Left cardiac atrium (tissue), 4 donors: ENCODE data around the gene PRSS50. TPM values are rescaled to one million over a fixed set of nuclear protein-coding genes. Genes with fewer than 3 reads are reported as not detected.
"Not testable (repeated sequence)": the region's sequence is repeated elsewhere in the genome, so short reads cannot be mapped to it uniquely, and the experiment has no call there.

Source experiments
- ATAC-seq, 2 donors: fragments of 200-7000 bp; cut with Tn5 transposase; one replicate each; pipeline ENCODE4 v1.9.1; 2020; ENCODE audit warnings: mild to moderate bottlenecking in 2 of 2, moderate library complexity in 2 of 2
- DNase-seq: peaks from one replicate; pipeline ENCODE4 v3.0.0-alpha.2; 2020
- intact Hi-C, 2 donors: fragments of 100-400 bp; cut with DNase I; formaldehyde crosslinking; loops; one replicate each; pipeline versions ENCODE4 v1.14.1 to v1.15.1; 2022 to 2023
- long read RNA-seq: library from polyadenylated mRNA; unstranded; transcript quantifications from one replicate; pipeline ENCODE4 v2.0.0, GENCODE V29; 2021
- total RNA-seq, 2 donors: library from RNA; stranded (reverse); fragmentation: NEBNext Ultra II Directional; extraction: Animal tissue kit (Norgen Biotek cat#: 25700); gene quantifications; one replicate each; pipeline ENCODE4 v1.2.1, GENCODE V29; 2021
- donor health status: DM: no; HTN: yes; CAD: no.
- donor health status: DM: no; HTN: yes; CAD: no; lungs with severe emphysema.
- donor health status: DM: yes; HTN: yes; CAD: no.
- donor health status: Dilated cardiomyopathy.

Gene PRSS50, protein sequence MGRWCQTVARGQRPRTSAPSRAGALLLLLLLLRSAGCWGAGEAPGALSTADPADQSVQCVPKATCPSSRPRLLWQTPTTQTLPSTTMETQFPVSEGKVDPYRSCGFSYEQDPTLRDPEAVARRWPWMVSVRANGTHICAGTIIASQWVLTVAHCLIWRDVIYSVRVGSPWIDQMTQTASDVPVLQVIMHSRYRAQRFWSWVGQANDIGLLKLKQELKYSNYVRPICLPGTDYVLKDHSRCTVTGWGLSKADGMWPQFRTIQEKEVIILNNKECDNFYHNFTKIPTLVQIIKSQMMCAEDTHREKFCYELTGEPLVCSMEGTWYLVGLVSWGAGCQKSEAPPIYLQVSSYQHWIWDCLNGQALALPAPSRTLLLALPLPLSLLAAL
- total RNA-seq = not detected
- long read RNA-seq = 0 reads

DNA sequence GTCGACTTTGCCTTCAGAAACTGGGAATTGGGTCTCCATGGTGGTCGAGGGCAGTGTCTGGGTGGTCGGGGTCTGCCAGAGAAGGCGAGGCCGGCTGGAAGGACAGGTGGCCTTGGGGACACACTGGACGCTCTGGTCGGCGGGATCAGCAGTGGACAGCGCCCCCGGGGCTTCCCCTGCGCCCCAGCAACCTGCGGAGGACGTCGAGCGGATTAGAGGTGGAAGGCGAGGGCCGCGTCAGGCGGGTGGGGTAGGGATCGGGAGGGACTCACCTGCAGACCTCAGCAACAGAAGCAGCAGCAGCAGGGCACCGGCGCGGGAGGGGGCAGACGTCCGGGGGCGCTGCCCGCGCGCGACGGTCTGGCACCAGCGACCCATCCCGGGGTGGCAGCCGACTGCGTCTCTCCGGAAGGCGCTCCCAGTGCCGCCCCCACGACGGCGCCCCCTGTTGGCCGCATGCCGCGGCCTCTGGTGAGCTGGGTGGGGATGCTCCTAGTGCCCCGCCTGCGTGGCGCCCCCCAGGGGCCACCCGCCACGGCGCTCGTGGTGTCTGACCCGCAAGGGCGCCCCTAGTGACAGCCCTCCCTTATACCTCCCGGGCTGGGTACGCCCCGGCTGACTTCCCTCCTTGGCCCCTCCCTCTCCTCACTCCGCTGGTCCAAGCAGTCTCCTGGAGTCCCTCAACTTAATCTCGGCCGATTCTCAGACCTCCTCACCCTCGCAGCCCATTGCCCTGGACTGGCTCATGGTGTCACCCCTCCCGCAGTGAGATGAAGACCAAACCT, at the start of gene PRSS50:
PRSS50 (minus strand) TSS at position 423 of the 785 bp plus-strand sequence; CDS start at position 378, 45 bp downstream.
- intact Hi-C loops = no loop called here
- no peak for ATAC-seq
- DNase-seq = no peak

DNA sequence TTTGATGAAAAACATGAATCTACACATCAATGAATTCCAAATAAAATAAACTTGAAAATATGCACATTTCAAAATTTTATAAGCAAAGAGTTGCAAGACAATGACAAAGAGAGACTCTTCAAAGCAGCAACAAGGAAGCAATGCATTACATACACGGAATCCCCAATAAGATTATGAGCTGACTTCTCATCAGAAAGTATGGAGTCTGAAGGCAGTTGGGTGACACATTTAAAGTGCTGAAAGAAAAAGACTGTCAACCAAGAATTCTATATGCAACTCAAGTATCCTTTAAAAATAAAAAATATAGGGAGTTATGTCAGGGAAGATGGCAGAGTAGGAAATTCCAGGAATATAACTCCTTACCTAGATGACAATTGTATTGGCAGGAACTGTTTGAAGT, 46.5 kb upstream of the PRSS50 start:
- intact Hi-C loops = no loop called here

DNA sequence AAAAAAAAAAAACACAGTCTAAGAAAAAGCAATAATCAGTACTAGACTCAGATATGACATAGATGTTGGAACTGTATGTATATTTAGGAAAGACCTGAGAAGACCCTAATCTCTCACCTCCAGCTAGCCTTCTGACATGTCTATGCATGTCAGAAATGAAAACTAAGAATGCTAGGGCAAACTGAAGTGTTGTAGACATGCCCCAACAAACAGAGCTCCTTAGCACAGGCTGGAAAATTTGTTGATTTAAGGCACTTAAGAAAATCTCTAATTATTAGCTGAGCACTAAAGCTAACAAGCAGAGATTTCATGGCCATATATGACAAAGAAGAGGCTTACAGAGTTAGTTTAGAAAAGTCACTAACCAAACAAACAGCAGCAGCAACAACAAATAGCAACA, 45.5 kb upstream of the PRSS50 start:
- intact Hi-C loops = no loop called here
- no peak for ATAC-seq
- no peak for DNase-seq

More for the DNA sequence above, 46.5 kb upstream of the PRSS50 start:
- no peak for DNase-seq
- ATAC-seq = no peak

DNA sequence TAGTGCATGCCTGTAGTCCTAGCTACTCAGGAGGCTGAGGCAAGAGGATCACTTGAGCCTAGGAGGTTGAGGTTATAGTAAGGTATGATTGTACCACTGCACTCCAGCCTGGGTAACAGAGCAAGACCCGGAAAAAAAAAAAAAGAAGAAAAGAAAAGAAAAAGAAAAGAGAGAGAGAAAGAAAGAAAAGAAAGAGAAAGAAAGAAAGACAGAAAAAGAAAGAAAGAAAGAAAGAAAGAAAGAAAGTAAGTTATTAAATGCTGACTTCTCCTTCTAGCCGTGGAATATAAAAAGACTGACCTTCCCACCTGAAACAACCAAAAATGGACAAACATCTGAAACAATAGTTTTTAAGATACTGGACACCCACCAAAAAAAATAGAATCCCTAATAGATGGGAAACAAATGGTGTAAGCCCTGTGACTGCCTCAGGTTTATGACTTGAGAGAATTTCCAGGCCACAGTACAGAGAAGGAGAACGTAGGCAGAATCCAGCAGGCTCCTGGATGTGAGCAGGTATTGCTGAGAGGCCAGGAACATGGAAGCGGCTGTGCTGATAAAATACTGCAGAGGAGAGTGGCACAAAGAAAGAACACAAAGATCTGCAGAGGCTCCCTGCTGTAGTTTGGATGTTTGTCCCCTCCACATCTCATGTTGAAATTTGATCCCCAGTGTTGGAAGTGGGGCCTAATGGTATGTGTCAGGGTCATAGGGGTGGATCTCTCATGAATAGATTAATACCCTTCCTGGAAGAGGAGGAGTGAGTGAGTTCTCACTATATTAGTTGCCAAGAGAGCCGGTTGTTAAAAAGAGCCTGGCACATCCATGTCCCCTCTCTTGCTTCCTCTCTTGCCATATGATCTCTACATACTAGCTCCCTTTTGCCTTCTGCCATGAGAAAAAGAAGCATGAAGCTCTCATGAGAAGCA, 41.8 kb upstream of the PRSS50 start:
- DNase-seq (no peak), ATAC-seq (no peak)
- intact Hi-C loops = no loop called here

DNA sequence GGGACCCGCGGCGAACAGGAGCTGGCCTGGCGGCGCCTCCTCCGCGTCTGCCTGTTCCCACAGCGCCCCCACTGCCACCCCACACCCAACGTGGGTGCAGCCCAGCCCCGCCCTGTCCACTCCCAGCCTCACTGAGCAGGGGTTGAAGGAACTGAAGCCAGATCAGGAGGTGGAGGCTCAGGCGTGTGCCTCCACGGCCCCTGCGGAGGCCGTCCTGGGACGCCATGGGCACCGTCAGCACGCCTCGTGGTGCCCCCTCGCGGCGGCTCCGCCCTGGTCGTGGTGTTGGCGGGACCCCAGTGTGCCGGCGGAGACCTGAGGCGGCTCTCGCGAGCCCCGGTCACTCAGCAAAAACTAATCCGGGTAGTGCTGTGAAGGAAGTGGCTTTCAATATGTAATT, 39.0 kb upstream of the PRSS50 start:
- intact Hi-C loops = no loop called here
- ATAC-seq = no peak

DNA sequence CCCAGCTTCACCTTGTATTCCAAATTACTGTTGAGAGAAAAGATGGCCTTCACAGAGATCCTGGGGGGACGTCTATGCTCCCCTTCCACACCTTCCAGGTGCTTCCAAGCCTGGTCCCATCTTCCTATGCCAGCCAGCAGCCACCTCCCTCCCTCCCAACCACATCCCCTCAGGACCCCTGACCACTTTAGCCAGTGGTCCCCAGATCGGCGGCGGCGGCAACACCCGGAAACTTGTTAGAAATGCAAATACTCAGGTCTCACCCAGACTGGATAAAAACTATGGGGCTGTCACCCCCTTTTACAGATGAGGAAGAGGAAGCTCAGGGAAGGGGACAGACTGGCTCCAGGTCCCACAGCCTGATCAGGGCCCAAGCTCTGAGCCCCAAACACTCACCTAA, 38.0 kb upstream of the PRSS50 start:
- no peak for ATAC-seq
- DNase-seq = no peak
- intact Hi-C loops = no loop called here

More for the DNA sequence above, 39.0 kb upstream of the PRSS50 start:
- no peak for DNase-seq

DNA sequence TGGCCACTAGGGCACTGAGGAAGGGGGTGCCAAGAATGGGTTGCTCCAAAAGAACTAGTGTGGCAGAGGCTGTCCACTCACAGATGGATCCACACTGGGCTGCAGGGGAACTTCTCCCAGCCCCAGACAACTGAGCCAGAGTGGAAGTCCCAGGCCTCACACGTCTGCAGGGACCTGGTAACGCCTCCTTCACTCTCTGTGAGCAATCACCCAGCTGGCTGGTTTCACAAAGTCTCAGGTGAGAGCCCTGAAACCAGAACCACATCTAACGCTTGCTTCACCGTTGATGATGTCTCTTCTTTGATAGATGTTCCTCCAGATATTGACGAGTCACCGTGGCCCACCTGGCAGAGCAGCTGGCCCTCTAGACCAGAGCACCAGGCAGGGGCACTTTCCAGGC, 35.5 kb upstream of the PRSS50 start:
- DNase-seq, intact Hi-C loops, ATAC-seq: not testable (repeated sequence)

DNA sequence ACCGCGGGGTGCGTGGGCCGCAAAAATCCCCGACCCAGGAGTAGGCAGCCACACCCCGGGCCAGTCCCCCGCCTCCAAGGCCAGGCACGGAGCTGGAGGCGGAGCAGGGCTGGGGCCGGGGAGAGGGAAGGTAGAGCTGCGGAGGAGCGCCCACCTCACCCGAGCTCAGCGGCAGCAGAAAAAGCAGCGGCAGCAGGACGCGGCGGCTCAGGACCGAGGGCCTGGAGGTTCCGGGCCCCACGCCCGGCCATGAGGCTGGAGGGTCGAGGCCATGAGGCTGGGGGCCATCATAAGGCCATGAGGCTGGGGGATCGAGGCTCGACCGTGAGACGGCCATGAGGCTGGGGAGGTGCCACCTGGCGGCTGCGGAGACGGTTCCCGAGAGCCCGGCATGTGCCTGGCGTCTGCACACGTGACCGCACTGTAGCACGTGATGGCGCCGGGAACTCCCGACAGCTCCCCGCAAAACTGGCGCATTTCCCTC, 32.9 kb upstream of the PRSS50 start:
- ATAC-seq = no peak

DNA sequence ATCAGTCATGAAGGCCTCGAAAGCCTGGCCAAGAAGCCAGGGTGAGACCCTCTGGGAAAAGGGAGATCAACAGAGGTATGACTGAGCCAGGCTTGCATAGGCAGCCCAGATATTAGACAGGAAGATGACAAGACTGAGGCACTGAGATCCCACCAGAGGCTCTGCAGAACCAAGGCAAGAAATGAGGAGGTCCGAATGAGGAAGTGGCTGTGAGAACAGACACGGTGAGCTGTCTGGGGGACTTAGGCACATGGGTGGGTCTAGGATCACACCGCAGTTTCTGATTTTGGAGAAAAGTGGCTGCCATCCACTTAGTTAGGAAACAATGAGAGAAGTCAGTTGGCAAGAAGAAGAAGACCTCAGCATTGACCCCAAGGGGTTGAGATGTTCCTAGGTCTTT, 31.5 kb upstream of the PRSS50 start:
- ATAC-seq = no peak
- intact Hi-C loops = no loop called here
- no peak for DNase-seq

More for the DNA sequence above, 32.9 kb upstream of the PRSS50 start:
- intact Hi-C loops = no loop called here
- DNase-seq = no peak

DNA sequence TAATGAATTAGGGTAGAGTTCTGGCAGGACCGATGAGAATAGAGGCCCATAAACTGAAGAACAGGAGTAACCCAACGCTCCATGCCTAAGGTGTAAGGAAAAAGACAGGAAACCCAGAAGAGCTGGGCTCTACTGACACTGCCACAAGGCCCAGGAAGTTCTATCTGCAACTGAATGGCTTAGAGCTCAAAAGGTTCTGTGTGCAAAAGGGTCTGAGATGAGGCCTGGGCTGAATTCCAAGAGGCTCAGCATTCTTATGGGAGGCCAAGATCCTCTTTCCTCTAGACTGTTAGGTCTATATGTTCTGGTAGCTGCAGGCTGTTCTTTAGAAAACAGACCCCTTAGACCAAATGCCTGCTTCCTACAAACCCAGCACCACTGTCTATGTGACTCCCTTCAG, 30.5 kb upstream of the PRSS50 start:
- intact Hi-C loops = no loop called here
- no peak for DNase-seq

DNA sequence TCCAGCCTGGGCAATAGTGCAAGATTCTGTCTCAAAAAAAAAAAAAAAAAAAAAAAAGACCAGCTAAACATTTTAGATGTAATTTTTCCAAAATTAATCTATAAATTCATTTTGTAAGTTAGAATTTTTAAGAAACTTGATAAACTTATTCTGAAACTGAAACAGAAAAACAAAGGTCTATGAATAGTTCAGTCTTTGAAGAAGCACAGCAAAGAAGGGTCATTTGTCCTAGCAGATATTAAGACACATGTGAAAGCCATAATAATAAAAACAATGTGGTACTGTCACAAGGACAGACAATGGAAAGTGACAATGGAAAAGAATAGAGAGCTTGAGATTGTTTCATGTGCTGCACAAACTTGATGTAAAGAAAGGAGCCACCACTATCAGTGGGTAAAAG, 29.0 kb upstream of the PRSS50 start:
- intact Hi-C loops = no loop called here

More for the DNA sequence above, 30.5 kb upstream of the PRSS50 start:
- no peak for ATAC-seq

DNA sequence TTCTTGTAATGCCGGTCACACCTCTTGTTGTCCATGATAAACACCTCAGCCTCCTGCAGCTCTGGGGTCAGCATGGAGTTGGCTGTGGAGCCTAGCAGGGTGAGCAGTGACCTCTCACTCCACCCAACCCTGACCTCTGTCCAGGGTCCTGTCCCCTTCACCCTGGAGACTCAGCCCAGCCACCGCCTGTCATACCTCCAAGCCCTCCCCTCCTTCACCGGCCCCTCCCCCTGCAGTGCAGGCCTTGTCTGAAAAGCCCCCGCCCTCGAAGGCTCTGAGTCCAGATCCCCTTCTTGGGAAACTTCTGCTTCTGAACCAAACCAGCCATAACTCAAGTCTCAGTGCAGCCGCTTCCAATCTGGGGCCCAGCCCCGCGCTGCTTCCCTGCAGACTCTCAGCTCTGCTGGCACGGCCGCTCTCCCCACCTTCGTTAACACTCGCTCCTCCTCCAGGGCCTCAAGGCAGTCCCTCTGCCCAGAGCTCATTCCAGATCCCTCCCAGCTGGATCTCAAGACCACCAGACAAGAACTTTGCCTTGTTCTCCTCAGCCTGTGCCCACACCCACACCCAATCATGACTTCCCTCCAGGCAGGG, 25.4 kb upstream of the PRSS50 start:
- ATAC-seq = no peak
- intact Hi-C loops = no loop called here
- no peak for DNase-seq

More for the DNA sequence above, 29.0 kb upstream of the PRSS50 start:
- DNase-seq = no peak
- ATAC-seq = no peak

DNA sequence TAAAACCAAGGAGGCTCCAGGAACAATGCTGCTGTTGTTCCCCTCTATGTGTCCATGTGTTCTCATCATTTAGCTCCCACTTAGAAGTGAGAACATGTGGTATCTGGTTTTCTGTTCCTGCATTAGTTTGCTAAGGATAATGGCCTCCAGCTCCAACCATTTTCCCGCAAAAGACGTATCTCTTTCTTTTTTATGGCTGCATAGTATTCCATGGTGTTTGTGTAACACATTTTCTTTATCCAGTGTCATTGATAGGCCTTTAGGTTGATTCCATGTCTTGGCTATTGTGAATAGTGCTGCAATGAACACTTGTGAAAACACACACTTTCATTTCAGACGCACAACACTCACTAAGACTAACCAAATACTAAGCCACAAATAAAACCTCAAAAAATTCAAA, 21.9 kb upstream of the PRSS50 start:
- ATAC-seq, intact Hi-C loops: not testable (repeated sequence)

DNA sequence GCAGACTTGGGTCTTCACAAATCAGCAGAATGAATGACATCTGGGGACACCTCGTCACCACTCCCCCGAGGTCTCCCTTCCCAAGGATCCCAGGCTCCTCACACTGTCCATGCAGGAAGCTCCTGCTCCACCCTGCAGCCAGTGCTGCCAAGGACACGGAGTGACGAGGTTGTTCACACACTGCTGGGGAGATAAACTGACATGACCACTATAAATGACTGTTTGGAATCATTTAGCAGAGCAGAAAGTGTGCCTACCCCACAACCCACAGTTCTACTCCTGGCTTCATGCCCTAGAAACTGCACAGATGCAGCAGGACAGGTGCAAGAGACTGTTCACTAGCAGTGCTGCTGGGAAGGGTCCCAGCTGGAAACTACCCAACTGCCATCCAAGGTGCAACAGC, 19.7 kb upstream of the PRSS50 start:
- ATAC-seq = peak in 1 of 2 donors; percentile 36
- intact Hi-C loops = no loop called here
- DNase-seq = no peak

More for the DNA sequence above, 21.9 kb upstream of the PRSS50 start:
- DNase-seq = not testable (repeated sequence)

DNA sequence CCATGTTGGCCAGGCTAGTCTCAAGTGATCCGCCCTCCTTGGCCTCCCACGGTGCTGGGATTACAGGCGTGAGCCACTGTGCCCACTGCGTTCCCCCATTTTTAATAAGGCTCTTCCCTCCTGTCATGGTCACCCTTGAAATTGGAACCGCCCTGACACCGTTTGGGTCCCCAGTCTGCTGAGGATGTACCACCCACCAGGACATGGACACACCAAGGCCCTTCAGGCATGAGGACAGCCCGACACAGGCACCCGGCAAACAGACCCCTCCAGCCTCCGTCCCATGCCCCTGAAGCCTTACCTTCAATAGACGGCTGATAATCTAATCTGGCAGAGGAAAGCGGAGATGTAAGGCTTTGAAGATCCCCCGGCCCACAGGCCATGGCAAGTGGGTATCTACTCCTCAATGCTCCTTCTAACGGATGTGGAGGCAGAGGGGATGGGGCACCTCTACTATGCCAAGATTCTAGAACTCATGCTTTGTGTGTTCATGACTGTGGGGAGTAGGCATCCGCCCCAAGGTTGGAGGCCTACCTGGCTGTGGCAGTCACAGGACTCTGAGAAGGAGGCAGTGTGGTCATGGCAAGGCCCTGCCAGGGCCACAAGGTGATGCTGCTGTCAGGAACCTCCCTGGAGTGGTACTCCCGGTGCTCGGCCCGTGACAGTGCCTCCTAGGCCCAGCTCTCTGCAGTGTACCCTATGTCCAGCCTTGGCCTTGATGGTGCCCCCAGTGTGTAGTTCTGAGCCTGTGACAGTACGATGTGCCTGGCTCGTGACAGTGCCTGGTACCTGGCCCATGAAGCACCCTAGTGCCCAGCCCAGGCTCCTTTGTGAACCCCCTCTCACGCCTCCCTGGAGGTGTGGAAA, 18.6 kb upstream of the PRSS50 start:
- intact Hi-C loops = no loop called here
- DNase-seq (no peak), ATAC-seq (no peak)

DNA sequence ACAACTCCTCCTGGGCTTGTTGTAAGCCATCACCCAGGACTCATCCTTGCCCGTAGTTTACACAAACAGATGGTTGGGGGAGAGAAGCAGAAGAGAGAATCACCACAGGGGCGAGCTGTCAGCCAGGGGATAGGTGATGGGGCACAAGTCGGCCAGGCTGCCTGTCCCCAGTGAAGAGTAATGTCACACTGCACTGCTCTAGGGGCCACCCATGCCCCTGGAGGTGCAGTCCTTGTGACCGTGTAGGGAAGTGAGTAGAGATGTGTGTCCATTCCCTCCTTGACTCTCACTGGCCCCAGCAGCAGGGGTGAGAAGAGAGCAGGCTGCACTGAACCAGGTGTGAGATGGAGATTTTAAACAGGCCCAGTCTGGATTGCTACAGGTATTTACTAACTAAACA, 17.1 kb upstream of the PRSS50 start:
- ATAC-seq (no peak), DNase-seq (no peak)
- intact Hi-C loops = no loop called here

DNA sequence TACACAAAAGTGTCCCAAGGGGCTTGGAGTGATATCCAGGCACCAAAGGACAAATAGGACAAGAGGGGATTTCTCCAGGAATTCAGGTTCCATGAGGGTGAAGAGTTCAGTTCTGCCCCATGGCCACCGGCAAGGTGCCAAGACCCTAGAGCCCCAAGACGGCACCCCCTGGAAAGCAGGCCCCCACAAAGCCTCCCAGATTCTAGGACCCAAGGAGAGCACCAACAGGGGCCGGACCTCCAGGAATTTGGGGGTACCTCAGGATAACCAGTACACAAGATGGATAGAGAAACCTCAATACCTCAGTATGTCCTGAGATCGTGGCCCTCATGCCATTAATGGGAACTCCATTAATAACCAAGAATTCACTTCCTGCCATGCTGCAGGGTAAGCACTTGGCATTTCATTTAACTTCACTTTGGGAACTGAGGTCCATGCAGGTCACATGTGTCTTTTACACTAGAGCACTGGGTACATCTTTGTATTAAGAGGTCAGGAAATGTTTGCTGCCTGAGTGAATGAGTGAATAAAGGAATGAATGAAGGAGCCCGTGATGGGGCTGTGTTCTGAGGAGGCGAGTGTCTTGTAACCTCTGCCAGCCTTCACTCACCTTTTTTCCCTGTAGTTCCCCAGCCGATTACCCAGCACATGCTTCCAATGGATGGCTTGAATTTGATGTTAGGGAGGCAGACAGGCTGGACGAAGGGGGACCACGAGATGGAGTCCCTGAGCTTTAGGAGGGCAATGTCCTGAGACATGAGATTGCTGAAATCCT, 15.5 kb upstream of the PRSS50 start:
- ATAC-seq (no peak), DNase-seq (no peak)
- intact Hi-C loops = no loop called here
